Karpas-422 (cell line): Measurements from ENCODE around the gene SNX5. TPM values are rescaled to one million over a fixed set of nuclear protein-coding genes. Genes with fewer than 3 reads are reported as not detected.

Experiments
- DNase-seq: peaks from one replicate; pipeline ENCODE4 v3.0.0-alpha.2; 2015
- H2AFZ ChIP-seq: fragments of 200-600 bp; sonication (generic); 2 replicates; pipeline ENCODE4 v1.6.1; 2014; ENCODE audit warnings: antibody characterized with exemption, low read length, mixed read lengths
- H3K27ac ChIP-seq: fragments of 200-600 bp; sonication (generic); 2 replicates; pipeline ENCODE4 v1.5.1; 2014; ENCODE audit warnings: mild to moderate bottlenecking, low read length, moderate library complexity
- H3K27me3 ChIP-seq: fragments of 200-600 bp; sonication (generic); 2 replicates; pipeline ENCODE4 v1.6.1; 2014; ENCODE audit warnings: low read length, mixed read lengths
- H3K36me3 ChIP-seq: fragments of 200-600 bp; sonication (generic); 2 replicates; pipeline ENCODE4 v1.6.1; 2014; ENCODE audit warnings: low read length, mixed read lengths; ENCODE audit not compliant: insufficient read depth
- H3K4me1 ChIP-seq: fragments of 200-600 bp; sonication (generic); 2 replicates; pipeline ENCODE4 v1.6.1; 2014; ENCODE audit warnings: mild to moderate bottlenecking, low read length, mixed read lengths
- H3K4me2 ChIP-seq: fragments of 200-600 bp; sonication (generic); 2 replicates; pipeline ENCODE4 v1.6.1; 2014; ENCODE audit warnings: low read length, low read depth, mild to moderate bottlenecking; ENCODE audit not compliant: poor library complexity, severe bottlenecking
- H3K4me3 ChIP-seq: fragments of 200-600 bp; sonication (generic); 2 replicates; pipeline ENCODE4 v1.5.1; 2014; ENCODE audit warnings: mild to moderate bottlenecking, antibody characterized with exemption, low read length, mixed read lengths
- H3K79me2 ChIP-seq: fragments of 200-600 bp; sonication (generic); 2 replicates; pipeline ENCODE4 v1.6.1; 2014; ENCODE audit warnings: mild to moderate bottlenecking, low read length, mixed read lengths
- H3K9ac ChIP-seq: fragments of 200-600 bp; sonication (generic); 2 replicates; pipeline ENCODE4 v1.6.0; 2014; ENCODE audit warnings: low read length
- H3K9me2 ChIP-seq: fragments of 200-600 bp; sonication (generic), shearing (Covaris generic); replicated peaks from 2 replicates; pipeline ENCODE4 v1.6.0; 2014; ENCODE audit warnings: mild to moderate bottlenecking, low read length, moderate library complexity; ENCODE audit not compliant: insufficient read depth
- H3K9me3 ChIP-seq: fragments of 300-700, 200-600 bp; sonication (generic); 2 replicates; pipeline ENCODE4 v1.6.1; 2014; ENCODE audit warnings: low read length, mixed read lengths
- H4K20me1 ChIP-seq: fragments of 200-600 bp; sonication (generic); 2 replicates; pipeline ENCODE4 v1.6.1; 2014; ENCODE audit warnings: mild to moderate bottlenecking, antibody characterized with exemption, low read length, low read depth; ENCODE audit not compliant: insufficient read depth
- total RNA-seq: library from RNA; depleted of rRNA; stranded (reverse); fragments of >200 nt; shearing (Covaris generic); gene quantifications from 2 replicates; pipeline ENCODE4 v1.2.3, GENCODE V29; 2014; ENCODE audit warnings: low replicate concordance

Gene SNX5
- total RNA-seq, 1 experiment from 2014 or later, result 298 TPM

- H4K20me1 ChIP-seq, result peaks cover 79% of the 10 kb centered on the region
- peaks cover 100% of the 10 kb centered on the region for H3K4me1 ChIP-seq
- peaks cover 81% of the 10 kb centered on the region for H3K79me2 ChIP-seq
- no peak overlapping the region for H3K4me3 ChIP-seq
- H2AFZ ChIP-seq, result no peak overlapping the region
- no peaks in the 10 kb centered on the region for H3K9me2 ChIP-seq
- H3K27ac ChIP-seq, result peak overlapping the region; percentile 97
- peak overlapping the region; percentile 20; the same call in 1 of the 2 replicates for H3K9ac ChIP-seq
- H3K27me3 ChIP-seq, result no peaks in the 10 kb centered on the region
- H3K36me3 ChIP-seq, result peaks cover 91% of the 10 kb centered on the region
- H3K9me3 ChIP-seq, result no peaks in the 10 kb centered on the region
- no peak for DNase-seq
- no peak overlapping the region for H3K4me2 ChIP-seq
Measured at GRCh38 chr20:17952692-17953684, 15.6 kb downstream of the SNX5 start.

DNA sequence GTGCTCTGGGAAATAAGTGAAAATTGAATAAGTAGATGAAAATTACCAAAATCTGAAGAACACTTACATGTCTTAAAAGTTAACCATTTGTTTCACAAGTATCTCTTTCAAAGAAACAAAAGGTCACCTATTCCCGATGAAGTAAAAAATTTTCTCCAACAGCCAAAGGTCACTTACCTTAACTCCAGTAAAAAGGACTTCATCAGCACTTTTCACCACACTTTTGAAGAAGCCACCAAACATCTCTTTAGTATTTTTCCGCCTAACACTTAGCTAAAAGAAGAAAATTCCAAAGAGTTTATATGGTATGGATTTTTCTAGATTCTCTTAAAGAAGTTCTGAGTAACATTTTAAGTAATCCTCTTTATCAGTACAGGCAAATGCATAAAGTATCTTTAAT, 17.3 kb downstream of the SNX5 start:
- Histone ChIP-seq H3K27me3 (no peaks in the 10 kb centered on the region), H2AFZ (no peak overlapping the region), H3K9ac (no peak overlapping the region), H3K9me2 (no peaks in the 10 kb centered on the region), H3K36me3 (peaks cover 89% of the 10 kb centered on the region), H3K4me2 (peak overlapping the region; percentile 16), H3K4me3 (no peak overlapping the region), H3K4me1 (peaks cover 100% of the 10 kb centered on the region), H3K27ac (peak overlapping the region; percentile 97), H3K9me3 (no peaks in the 10 kb centered on the region), H3K79me2 (peaks cover 66% of the 10 kb centered on the region), H4K20me1 (peaks cover 75% of the 10 kb centered on the region)
- DNase-seq, result no peak

DNA sequence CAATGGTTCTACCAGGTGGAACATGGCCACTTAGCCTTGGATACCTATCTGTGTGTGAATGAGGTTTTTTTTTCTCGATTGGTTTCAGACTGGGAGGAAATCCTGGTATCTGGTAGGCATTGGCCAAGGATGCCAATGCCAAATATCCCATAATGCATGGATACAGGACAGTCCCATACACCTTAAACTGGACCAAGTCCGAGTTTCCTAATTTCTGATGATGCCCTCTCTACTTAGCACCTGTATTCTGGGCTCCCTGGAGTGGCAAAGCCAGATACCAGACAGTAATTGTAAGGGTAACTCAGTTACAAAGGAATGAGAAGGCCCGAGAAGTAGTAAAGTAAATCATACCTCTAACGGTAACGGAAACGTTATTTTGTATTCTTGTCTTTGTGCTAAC, 17.9 kb downstream of the SNX5 start:
- H3K27ac ChIP-seq, result peak overlapping the region; percentile 97
- H4K20me1 ChIP-seq, result peaks cover 75% of the 10 kb centered on the region
- no peaks in the 10 kb centered on the region for H3K27me3 ChIP-seq
- no peaks in the 10 kb centered on the region for H3K9me3 ChIP-seq
- H3K79me2 ChIP-seq, result peaks cover 66% of the 10 kb centered on the region
- H3K4me1 ChIP-seq, result peaks cover 100% of the 10 kb centered on the region
- H3K4me3 ChIP-seq, result no peak overlapping the region
- H3K36me3 ChIP-seq, result peaks cover 89% of the 10 kb centered on the region
- no peak overlapping the region for H3K4me2 ChIP-seq
- H2AFZ ChIP-seq, result no peak overlapping the region
- H3K9me2 ChIP-seq, result no peaks in the 10 kb centered on the region
- H3K9ac ChIP-seq, result no peak overlapping the region
- no peak for DNase-seq

DNA sequence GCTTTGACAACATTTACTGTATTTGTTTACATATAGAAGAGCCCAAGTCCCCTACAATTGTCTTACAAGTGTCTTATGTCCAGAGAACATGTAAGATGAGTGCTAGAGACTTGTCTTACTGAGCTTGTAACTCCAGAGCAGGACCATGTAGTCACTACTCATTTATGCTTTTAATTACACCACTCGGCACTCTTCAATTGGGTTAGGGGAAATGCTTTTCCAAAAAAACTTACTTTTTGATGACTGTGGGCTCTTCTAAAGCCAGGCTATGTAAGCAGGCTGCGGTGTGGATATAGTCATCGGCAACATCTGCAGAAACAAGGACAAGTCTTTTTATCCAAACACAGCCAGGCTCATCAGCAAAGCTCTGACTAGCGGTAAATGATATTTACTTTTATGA, 18.7 kb downstream of the SNX5 start:
- H3K4me1 ChIP-seq, result peaks cover 100% of the 10 kb centered on the region
- no peaks in the 10 kb centered on the region for H3K9me3 ChIP-seq
- H3K9ac ChIP-seq, result peak overlapping the region; percentile 35; the same call in 1 of the 2 replicates
- no peak overlapping the region for H2AFZ ChIP-seq
- H3K27ac ChIP-seq, result peak overlapping the region; percentile 97
- H4K20me1 ChIP-seq, result peaks cover 75% of the 10 kb centered on the region
- no peaks in the 10 kb centered on the region for H3K9me2 ChIP-seq
- H3K36me3 ChIP-seq, result peaks cover 89% of the 10 kb centered on the region
- no peak for DNase-seq
- H3K79me2 ChIP-seq, result peaks cover 62% of the 10 kb centered on the region
- peak overlapping the region; percentile 65 for H3K4me2 ChIP-seq
- H3K4me3 ChIP-seq, result no peak overlapping the region
- no peaks in the 10 kb centered on the region for H3K27me3 ChIP-seq

GRCh38 chr20:17948442-17948841, 20.2 kb downstream of the SNX5 start:
- no peaks in the 10 kb centered on the region for H3K9me2 ChIP-seq
- H4K20me1 ChIP-seq, result peaks cover 67% of the 10 kb centered on the region
- H3K9ac ChIP-seq, result peak overlapping the region; percentile 35
- H3K4me2 ChIP-seq, result peak overlapping the region; percentile 65
- H3K27ac ChIP-seq, result peak overlapping the region; percentile 97
- no peaks in the 10 kb centered on the region for H3K27me3 ChIP-seq
- peaks cover 100% of the 10 kb centered on the region for H3K4me1 ChIP-seq
- peaks cover 77% of the 10 kb centered on the region for H3K36me3 ChIP-seq
- peaks cover 49% of the 10 kb centered on the region for H3K79me2 ChIP-seq
- H3K9me3 ChIP-seq, result no peaks in the 10 kb centered on the region
- H3K4me3 ChIP-seq, result no peak overlapping the region
- H2AFZ ChIP-seq, result no peak overlapping the region
- DNase-seq, result no peak

DNA sequence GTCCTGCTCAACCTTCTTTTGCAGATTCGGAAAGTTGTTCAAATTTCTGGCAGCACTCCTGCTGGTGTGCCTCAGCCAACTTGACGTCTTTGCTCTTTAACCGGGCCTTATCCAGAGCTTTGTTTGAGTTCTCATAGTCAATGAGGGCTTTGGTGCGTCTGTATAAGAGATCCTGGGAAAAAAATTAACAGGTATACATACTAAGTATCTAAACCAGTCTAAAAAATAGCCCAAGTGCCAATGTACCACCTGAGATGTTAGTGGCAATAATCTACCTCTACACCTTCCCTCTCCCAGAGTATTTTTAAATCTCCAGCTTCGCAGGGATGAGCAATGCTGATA, 21.1 kb downstream of the SNX5 start:
- Histone ChIP-seq H3K9me3 (no peaks in the 10 kb centered on the region), H3K4me1 (peaks cover 99% of the 10 kb centered on the region), H3K4me2 (peak overlapping the region; percentile 65), H3K9ac (peak overlapping the region; percentile 55), H2AFZ (no peak overlapping the region), H3K4me3 (peak overlapping the region; percentile 24), H3K27me3 (no peaks in the 10 kb centered on the region), H4K20me1 (peaks cover 59% of the 10 kb centered on the region), H3K9me2 (no peaks in the 10 kb centered on the region), H3K27ac (peak overlapping the region; percentile 97), H3K79me2 (peaks cover 39% of the 10 kb centered on the region), H3K36me3 (peaks cover 76% of the 10 kb centered on the region)
- DNase-seq, result no peak

- peaks cover 77% of the 10 kb centered on the region for H3K36me3 ChIP-seq
- peak; percentile 84 for DNase-seq
- peak overlapping the region; percentile 28; the same call in 1 of the 2 replicates for H3K4me3 ChIP-seq
- H3K9ac ChIP-seq, result peak overlapping the region; percentile 55
- no peaks in the 10 kb centered on the region for H3K27me3 ChIP-seq
- peaks cover 60% of the 10 kb centered on the region for H4K20me1 ChIP-seq
- H3K9me3 ChIP-seq, result no peaks in the 10 kb centered on the region
- peaks cover 34% of the 10 kb centered on the region for H3K79me2 ChIP-seq
- H3K4me2 ChIP-seq, result peak overlapping the region; percentile 65
- no peaks in the 10 kb centered on the region for H3K9me2 ChIP-seq
- no peak overlapping the region for H2AFZ ChIP-seq
- H3K27ac ChIP-seq, result peak overlapping the region; percentile 97
- H3K4me1 ChIP-seq, result peaks cover 99% of the 10 kb centered on the region
Measured at GRCh38 chr20:17946572-17947473, 21.8 kb downstream of the SNX5 start.

DNA sequence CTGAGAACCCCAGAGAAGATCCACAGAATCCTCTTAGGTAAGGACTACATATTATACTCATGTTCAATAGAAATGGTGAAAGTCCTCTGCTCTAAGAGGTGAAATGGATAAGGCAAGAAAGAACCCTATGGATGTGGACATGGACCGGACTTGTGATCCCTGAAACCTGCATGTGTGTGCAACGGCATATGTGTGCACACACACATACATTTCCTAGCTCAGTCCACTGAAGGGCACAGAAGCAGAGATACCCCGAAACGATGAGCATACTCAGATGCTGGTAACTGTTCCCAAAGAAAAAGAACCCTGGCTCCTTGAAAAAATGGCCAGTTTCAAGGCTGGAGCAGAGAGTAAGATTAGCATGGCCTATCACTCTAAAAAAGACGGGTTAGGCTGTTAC, 22.6 kb downstream of the SNX5 start:
- H3K9ac ChIP-seq, result peak overlapping the region; percentile 42
- peak overlapping the region; percentile 97 for H3K27ac ChIP-seq
- H3K4me1 ChIP-seq, result peaks cover 99% of the 10 kb centered on the region
- no peaks in the 10 kb centered on the region for H3K27me3 ChIP-seq
- H4K20me1 ChIP-seq, result peaks cover 64% of the 10 kb centered on the region
- DNase-seq, result no peak
- peaks cover 77% of the 10 kb centered on the region for H3K36me3 ChIP-seq
- H2AFZ ChIP-seq, result no peak overlapping the region
- peaks cover 27% of the 10 kb centered on the region for H3K79me2 ChIP-seq
- no peaks in the 10 kb centered on the region for H3K9me2 ChIP-seq
- H3K4me2 ChIP-seq, result peak overlapping the region; percentile 65
- peak overlapping the region; percentile 28; the same call in 1 of the 2 replicates for H3K4me3 ChIP-seq
- H3K9me3 ChIP-seq, result no peaks in the 10 kb centered on the region
